ENCODE data around the gene ELMO3. TPM values are rescaled to one million over a fixed set of nuclear protein-coding genes. Genes with fewer than 3 reads are reported as not detected.
A peak's percentile ranks its signal among the peaks of the same experiment; 100 is the strongest.

ELMO3 gene
- total RNA-seq, 1 donor from 2014 or later = 4.5 TPM

DNA sequence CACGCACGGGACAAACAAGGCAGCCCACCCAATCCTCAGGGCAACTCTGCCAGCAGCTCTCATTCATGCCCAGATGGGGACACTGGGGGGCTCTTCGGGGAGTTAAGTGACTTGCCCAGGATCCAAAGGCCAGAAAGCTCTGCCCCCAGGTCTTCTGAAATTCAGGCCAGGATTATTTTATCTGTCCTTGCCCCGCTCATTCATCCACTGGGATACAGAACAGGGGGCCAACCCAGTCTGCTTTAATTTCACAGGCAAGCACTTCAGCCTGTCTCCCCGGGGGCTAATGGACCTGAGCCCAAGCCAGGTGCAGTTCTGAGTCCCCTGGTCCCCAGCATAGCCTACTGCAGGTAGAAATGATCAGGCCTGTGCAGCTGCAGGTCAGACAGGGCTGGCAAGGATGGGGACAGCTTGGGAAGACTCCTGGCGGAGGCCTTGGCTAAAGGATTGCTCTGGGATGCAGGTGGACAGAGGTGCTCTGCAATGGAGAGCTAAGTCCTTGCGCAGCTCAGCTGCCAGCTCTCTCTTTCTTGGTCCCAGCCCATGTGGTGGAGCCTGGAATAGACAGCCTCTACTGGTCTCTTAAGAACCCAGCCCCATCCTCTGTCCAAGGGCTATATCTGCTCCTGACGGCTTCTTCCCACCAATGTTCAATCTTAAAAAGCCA, 47.4 kb upstream of the ELMO3 start:
- no peak overlapping the region for H3K27ac Mint-ChIP-seq (ENCODE audit: unreplicated experiment)
- no peaks in the 10 kb centered on the region for H3K9me3 Mint-ChIP-seq
- H3K36me3 Mint-ChIP-seq (ENCODE audit: low read depth) = peaks cover 10% of the 10 kb centered on the region
- DNase-seq (ENCODE audit: low read depth, low spot score) = no peak
- H3K4me1 Mint-ChIP-seq = peaks cover 4% of the 10 kb centered on the region
- peak overlapping the region; percentile 84 for H3K4me3 Mint-ChIP-seq
- TF ChIP-seq, protein P1, sequence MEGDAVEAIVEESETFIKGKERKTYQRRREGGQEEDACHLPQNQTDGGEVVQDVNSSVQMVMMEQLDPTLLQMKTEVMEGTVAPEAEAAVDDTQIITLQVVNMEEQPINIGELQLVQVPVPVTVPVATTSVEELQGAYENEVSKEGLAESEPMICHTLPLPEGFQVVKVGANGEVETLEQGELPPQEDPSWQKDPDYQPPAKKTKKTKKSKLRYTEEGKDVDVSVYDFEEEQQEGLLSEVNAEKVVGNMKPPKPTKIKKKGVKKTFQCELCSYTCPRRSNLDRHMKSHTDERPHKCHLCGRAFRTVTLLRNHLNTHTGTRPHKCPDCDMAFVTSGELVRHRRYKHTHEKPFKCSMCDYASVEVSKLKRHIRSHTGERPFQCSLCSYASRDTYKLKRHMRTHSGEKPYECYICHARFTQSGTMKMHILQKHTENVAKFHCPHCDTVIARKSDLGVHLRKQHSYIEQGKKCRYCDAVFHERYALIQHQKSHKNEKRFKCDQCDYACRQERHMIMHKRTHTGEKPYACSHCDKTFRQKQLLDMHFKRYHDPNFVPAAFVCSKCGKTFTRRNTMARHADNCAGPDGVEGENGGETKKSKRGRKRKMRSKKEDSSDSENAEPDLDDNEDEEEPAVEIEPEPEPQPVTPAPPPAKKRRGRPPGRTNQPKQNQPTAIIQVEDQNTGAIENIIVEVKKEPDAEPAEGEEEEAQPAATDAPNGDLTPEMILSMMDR (conservative IDR thresholded peaks at IDR 0.05) = peak; percentile 13
- H3K27me3 Mint-ChIP-seq (ENCODE audit: low read depth) = peaks cover 59% of the 10 kb centered on the region

- H3K27me3 Mint-ChIP-seq (ENCODE audit: low read depth) = peaks cover 84% of the 10 kb centered on the region
- no peak overlapping the region for H3K27ac Mint-ChIP-seq (ENCODE audit: unreplicated experiment)
- H3K4me3 Mint-ChIP-seq = no peak overlapping the region
- TF ChIP-seq, protein P1 (conservative IDR thresholded peaks at IDR 0.05) = no peak
- H3K4me1 Mint-ChIP-seq = peaks cover 12% of the 10 kb centered on the region
- H3K9me3 Mint-ChIP-seq = no peaks in the 10 kb centered on the region
- DNase-seq (ENCODE audit: low read depth, low spot score) = no peak
- no peaks in the 10 kb centered on the region for H3K36me3 Mint-ChIP-seq (ENCODE audit: low read depth)
Observed at GRCh38 chr16:67154578-67155294, 44.2 kb upstream of the ELMO3 start.

DNA sequence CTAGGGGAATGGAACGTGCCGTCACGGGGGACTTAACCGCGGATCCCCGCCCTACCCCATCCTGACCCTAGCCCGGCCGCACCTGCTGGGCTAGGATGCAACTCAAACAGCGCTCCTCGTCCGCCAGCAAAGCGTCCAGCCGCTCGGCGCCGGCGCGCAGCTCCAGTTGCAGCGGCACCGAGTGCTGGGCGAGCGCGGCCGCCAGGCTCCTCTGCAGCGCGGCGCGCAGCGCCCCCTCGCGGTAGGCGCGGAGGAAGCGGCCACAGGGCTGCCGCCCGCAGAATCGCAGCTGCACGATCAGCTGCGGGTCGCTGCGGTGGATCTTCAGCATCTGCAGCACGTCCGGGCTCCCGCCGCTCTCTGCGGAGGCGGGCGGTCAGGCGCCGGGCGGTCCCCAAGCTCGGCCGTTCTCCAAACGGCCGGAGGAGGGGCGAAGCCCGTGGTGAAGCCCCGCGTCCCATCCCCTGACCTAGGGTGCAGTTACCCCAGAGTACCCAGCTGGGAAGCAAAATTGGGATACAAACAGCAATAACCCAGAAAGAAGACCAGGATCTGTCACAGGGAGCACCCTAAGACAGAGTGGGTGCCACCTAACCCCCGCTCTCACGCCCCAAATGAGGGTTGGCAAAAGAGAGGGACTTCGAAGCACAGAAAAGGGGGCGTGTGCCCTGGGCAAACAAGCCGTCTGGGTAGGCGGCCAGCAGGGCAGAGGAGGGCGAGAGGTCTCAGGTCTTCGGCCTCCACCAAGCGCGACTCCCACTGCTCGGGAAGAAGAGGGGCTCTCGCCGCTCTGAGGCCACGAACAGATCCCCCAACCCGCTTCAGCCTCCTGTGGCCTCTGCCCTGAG, 43.4 kb upstream of the ELMO3 start:
- TF ChIP-seq, protein P1 (conservative IDR thresholded peaks at IDR 0.05) = peak; percentile 95
- H3K27me3 Mint-ChIP-seq (ENCODE audit: low read depth) = peaks cover 92% of the 10 kb centered on the region
- DNase-seq (ENCODE audit: low read depth, low spot score) = peak; percentile 84
- H3K27ac Mint-ChIP-seq (ENCODE audit: unreplicated experiment) = no peak overlapping the region
- H3K4me1 Mint-ChIP-seq = peaks cover 12% of the 10 kb centered on the region
- no peaks in the 10 kb centered on the region for H3K36me3 Mint-ChIP-seq (ENCODE audit: low read depth)
- no peaks in the 10 kb centered on the region for H3K9me3 Mint-ChIP-seq
- peak overlapping the region; percentile 67 for H3K4me3 Mint-ChIP-seq

DNA sequence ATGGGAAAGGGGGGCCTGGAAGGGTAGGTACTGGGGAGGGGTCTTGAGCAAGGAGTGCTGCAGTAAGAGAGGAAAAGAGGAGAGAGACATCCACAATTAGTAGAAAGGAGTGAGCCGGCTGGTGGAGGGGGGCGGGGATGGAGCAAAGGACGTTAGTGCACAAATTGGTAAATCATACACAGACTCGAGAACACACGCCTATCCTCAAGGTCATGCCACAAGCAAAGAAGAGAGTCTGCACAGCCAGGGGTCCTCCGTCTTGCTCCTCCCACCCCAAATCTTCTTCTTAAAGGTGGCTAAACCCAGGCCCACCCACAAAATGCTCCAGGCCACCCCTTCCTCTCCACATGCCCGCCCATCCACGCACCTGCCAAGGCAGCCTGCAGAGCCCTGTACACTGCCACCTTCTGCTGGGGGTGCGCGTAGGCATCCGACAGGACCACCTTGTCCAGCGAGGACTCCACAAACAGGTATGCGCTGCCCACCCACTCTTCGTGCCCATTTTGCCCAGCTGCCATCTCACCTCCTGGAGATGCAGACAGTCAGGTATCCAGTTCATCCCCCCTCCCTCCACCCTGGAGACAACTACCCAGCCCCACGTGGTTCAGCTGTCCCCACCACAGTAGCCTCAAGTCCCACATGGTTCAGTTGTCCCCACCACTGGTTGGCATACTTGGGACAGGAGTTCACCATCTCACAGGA, 42.6 kb upstream of the ELMO3 start:
- Mint-ChIP-seq H3K27me3 (ENCODE audit: low read depth) (peaks cover 95% of the 10 kb centered on the region), H3K9me3 (no peaks in the 10 kb centered on the region), H3K27ac (ENCODE audit: unreplicated experiment) (no peak overlapping the region), H3K36me3 (ENCODE audit: low read depth) (no peaks in the 10 kb centered on the region), H3K4me3 (no peak overlapping the region), H3K4me1 (peaks cover 15% of the 10 kb centered on the region)
- no peak for DNase-seq (ENCODE audit: low read depth, low spot score)
- TF ChIP-seq, protein P1 (conservative IDR thresholded peaks at IDR 0.05) = no peak
